ENCODE measurements around the gene CHEK2. TPM values are rescaled to one million over a fixed set of nuclear protein-coding genes. Genes with fewer than 3 reads are reported as not detected.

CHEK2 gene
- total and polyA plus RNA-seq, 10 of the 15 experiments (the other 5 are each of a cell fraction or from before 2014, with no cell fraction given) = 15.7 to 59.7 (median 22.7) TPM

DNA sequence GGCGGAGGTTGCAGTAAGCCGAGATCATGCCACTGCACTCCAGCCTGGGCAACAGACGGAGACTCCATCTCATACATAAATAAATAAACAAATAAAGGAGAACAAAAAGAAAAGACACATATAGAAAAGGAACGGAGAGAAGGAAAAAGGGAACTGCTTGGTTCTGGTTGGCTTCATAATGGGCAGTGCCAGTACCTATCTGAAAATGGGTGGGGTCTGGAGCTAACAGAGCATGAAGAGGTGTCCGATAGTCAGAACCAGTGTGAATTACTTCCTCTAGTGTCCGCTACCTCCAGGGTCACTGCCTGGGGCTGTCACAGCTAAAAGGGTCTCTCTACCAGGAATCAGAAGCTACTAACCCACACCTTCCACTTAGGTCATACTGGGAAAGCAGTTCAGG, 34.8 kb downstream of the CHEK2 start:
- Histone ChIP-seq H3K4me3 (no peak overlapping the region), H3K9ac (ENCODE audit: control insufficient read depth, insufficient read depth, low read length) (no peak overlapping the region), H2AFZ (ENCODE audit: control insufficient read depth, low read depth, low read length) (no peak overlapping the region), H3K79me2 (ENCODE audit: control insufficient read depth, insufficient read depth, low read length) (no peaks in the 10 kb centered on the region), H4K20me1 (ENCODE audit: control insufficient read depth, insufficient read depth) (no peaks in the 10 kb centered on the region), H3K27me3 (replicated peaks in 1 of 2; ENCODE audit: control insufficient read depth in 2 of 2, insufficient read depth in 2 of 2, low read length in 1 of 2) (no peaks in the 10 kb centered on the region), H3K36me3 (ENCODE audit: control insufficient read depth in 2 of 2, insufficient read depth in 2 of 2, low read length in 1 of 2) (peaks cover 0 to 3% of the 10 kb centered on the region in 2 experiments; a peak in 2 of 4 replicates), H3K4me2 (ENCODE audit: control insufficient read depth, insufficient read depth) (no peak overlapping the region), H3K9me3 (replicated peaks; ENCODE audit: control insufficient read depth, insufficient read depth, low read length) (no peaks in the 10 kb centered on the region), H3K4me1 (ENCODE audit: control insufficient read depth, insufficient read depth, low read length) (peaks cover 4% of the 10 kb centered on the region; the same call in 1 of the 2 replicates), H3K27ac (ENCODE audit: control insufficient read depth, insufficient read depth) (no peak overlapping the region)
- SMC1A ChIA-PET (ENCODE audit: uncharacterized antibody, unreplicated experiment) = no interaction called here
- in situ Hi-C loops (cut with MboI) = no loop called here
- POLR2A ChIA-PET = no interaction called here
- RAD21 ChIA-PET (ENCODE audit: unreplicated experiment) = no interaction called here
- FAIRE-seq (no peak), DNase-seq (ENCODE audit: low read depth, low spot score) (no peak), ATAC-seq (peak; percentile 70)
- intact Hi-C loops (cut with micrococcal nuclease; ENCODE audit: unreplicated experiment) = no loop called here
- 34% methylated on average over 6 of the region's 6 CpGs for WGBS (ENCODE audit: insufficient coverage, insufficient replicate concordance, low lambda C conversion rate, missing lambda C conversion rate)
- TF ChIP-seq RAD21 (IDR thresholded peaks at IDR 0.05; ENCODE audit: insufficient read depth, low read depth, low read length) (no peak), PAX5 (IDR thresholded peaks at IDR 0.05; ENCODE audit: borderline replicate concordance, low read depth, low read length) (0 out of 2 replicates have a peak, but pooled peaks have one; percentile 28), MYB (IDR thresholded peaks at IDR 0.05; ENCODE audit: borderline replicate concordance, low read depth, low read length) (no peak), SPI1 (IDR thresholded peaks at IDR 0.05; ENCODE audit: borderline replicate concordance, insufficient read depth, low read depth, low read length) (peak; percentile 49; the same call in 1 of the 2 replicates)
- TF ChIP-seq, protein P1, sequence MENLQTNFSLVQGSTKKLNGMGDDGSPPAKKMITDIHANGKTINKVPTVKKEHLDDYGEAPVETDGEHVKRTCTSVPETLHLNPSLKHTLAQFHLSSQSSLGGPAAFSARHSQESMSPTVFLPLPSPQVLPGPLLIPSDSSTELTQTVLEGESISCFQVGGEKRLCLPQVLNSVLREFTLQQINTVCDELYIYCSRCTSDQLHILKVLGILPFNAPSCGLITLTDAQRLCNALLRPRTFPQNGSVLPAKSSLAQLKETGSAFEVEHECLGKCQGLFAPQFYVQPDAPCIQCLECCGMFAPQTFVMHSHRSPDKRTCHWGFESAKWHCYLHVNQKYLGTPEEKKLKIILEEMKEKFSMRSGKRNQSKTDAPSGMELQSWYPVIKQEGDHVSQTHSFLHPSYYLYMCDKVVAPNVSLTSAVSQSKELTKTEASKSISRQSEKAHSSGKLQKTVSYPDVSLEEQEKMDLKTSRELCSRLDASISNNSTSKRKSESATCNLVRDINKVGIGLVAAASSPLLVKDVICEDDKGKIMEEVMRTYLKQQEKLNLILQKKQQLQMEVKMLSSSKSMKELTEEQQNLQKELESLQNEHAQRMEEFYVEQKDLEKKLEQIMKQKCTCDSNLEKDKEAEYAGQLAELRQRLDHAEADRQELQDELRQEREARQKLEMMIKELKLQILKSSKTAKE (IDR thresholded peaks at IDR 0.05; ENCODE audit: low read depth, poor library complexity, severe bottlenecking) = no peak
- CTCF ChIA-PET = no interaction called here
- BruUV-seq (replicated peaks) = no TSS peak

DNA sequence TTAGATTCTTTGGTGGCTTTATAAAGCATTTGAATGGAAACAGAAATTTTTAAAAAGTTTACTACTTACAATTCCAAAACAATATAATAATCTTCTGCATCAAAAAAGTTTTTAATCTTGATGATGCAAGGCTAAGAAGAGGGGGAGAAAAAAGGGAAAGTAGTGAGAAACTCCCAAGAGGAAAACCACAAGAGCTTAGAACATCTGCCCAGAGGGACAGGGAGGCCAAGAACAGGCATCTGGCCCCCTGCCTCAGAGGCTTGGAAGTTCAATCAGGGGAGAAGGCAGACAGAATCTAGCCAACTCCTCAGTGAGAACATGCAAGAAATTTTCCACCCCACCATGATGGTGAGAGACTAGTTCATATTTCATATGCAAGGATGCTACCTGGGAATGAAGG, 38.2 kb downstream of the CHEK2 start:
- DNase-seq (ENCODE audit: low read depth, low spot score) (no peak), ATAC-seq (no peak), FAIRE-seq (no peak)
- no peaks in the 10 kb centered on the region for H3K9me3 ChIP-seq (replicated peaks; ENCODE audit: control insufficient read depth, insufficient read depth, low read length)
- BruUV-seq (replicated peaks) = no TSS peak
- RAD21 ChIA-PET (ENCODE audit: unreplicated experiment) = no interaction called here
- SMC1A ChIA-PET (ENCODE audit: uncharacterized antibody, unreplicated experiment) = no interaction called here
- H3K36me3 ChIP-seq (ENCODE audit: control insufficient read depth in 2 of 2, insufficient read depth in 2 of 2, low read length in 1 of 2) = peaks cover 2 to 3% of the 10 kb centered on the region in 2 experiments; a peak in 3 of 4 replicates
- intact Hi-C loops (cut with micrococcal nuclease; ENCODE audit: unreplicated experiment) = no loop called here
- no peaks in the 10 kb centered on the region for H3K79me2 ChIP-seq (ENCODE audit: control insufficient read depth, insufficient read depth, low read length)
- CTCF ChIA-PET = interaction anchor here (0.7 kb wide), 1 partner anchor 101 kb away, joined by 3 read pairs; no protein-coding TSS in a partner anchor
- H3K4me3 ChIP-seq = no peak overlapping the region
- H3K4me1 ChIP-seq (ENCODE audit: control insufficient read depth, insufficient read depth, low read length) = peaks cover 4% of the 10 kb centered on the region; the same call in 1 of the 2 replicates
- no peak overlapping the region for H2AFZ ChIP-seq (ENCODE audit: control insufficient read depth, low read depth, low read length)
- H3K27ac ChIP-seq (ENCODE audit: control insufficient read depth, insufficient read depth) = no peak overlapping the region
- no peaks in the 10 kb centered on the region for H4K20me1 ChIP-seq (ENCODE audit: control insufficient read depth, insufficient read depth)
- POLR2A ChIA-PET = no interaction called here
- no peaks in the 10 kb centered on the region for H3K27me3 ChIP-seq (replicated peaks in 1 of 2; ENCODE audit: control insufficient read depth in 2 of 2, insufficient read depth in 2 of 2, low read length in 1 of 2)
- H3K9ac ChIP-seq (ENCODE audit: control insufficient read depth, insufficient read depth, low read length) = no peak overlapping the region
- no peak overlapping the region for H3K4me2 ChIP-seq (ENCODE audit: control insufficient read depth, insufficient read depth)
- in situ Hi-C loops (cut with MboI) = no loop called here
- TF ChIP-seq ZNF217 (IDR thresholded peaks at IDR 0.05) (no peak), MTA3 (IDR thresholded peaks at IDR 0.05; ENCODE audit: borderline replicate concordance, low read length) (no peak), MEF2B (IDR thresholded peaks at IDR 0.05; ENCODE audit: partially characterized antibody, poor library complexity, severe bottlenecking) (no peak), MTA2 (IDR thresholded peaks at IDR 0.05; ENCODE audit: low read depth) (no peak), TBL1XR1 (IDR thresholded peaks at IDR 0.05; ENCODE audit: low read depth, low read length) (no peak)
- TF ChIP-seq, protein P2, sequence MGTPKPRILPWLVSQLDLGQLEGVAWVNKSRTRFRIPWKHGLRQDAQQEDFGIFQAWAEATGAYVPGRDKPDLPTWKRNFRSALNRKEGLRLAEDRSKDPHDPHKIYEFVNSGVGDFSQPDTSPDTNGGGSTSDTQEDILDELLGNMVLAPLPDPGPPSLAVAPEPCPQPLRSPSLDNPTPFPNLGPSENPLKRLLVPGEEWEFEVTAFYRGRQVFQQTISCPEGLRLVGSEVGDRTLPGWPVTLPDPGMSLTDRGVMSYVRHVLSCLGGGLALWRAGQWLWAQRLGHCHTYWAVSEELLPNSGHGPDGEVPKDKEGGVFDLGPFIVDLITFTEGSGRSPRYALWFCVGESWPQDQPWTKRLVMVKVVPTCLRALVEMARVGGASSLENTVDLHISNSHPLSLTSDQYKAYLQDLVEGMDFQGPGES (IDR thresholded peaks at IDR 0.05) = no peak
- TF ChIP-seq, protein P3, sequence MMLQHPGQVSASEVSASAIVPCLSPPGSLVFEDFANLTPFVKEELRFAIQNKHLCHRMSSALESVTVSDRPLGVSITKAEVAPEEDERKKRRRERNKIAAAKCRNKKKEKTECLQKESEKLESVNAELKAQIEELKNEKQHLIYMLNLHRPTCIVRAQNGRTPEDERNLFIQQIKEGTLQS (IDR thresholded peaks at IDR 0.05; ENCODE audit: borderline replicate concordance, extremely low read depth, low read depth, low read length) = no peak
- TF ChIP-seq, protein P4, sequence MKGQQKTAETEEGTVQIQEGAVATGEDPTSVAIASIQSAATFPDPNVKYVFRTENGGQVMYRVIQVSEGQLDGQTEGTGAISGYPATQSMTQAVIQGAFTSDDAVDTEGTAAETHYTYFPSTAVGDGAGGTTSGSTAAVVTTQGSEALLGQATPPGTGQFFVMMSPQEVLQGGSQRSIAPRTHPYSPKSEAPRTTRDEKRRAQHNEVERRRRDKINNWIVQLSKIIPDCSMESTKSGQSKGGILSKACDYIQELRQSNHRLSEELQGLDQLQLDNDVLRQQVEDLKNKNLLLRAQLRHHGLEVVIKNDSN (IDR thresholded peaks at IDR 0.05; ENCODE audit: borderline replicate concordance, extremely low read length, insufficient read depth, low read depth, low read length) = no peak

All from GM12878 (cell line).